Measurements from ENCODE around the gene ACVR1B. TPM values are rescaled to one million over a fixed set of nuclear protein-coding genes. Genes with fewer than 3 reads are reported as not detected.

The ACVR1B gene
- total and polyA plus RNA-seq, 2 experiments from 2014 or later, result 2.4 to 7.5 TPM

GRCh38 chr12:52023976-52024688, 72.6 kb downstream of the ACVR1B start:
- H2AFZ ChIP-seq, result peak overlapping the region; percentile 99
- peaks cover 22% of the 10 kb centered on the region for H3K4me1 Mint-ChIP-seq
- no peaks in the 10 kb centered on the region for H3K36me3 ChIP-seq (ENCODE audit: insufficient read depth)
- TF ChIP-seq, protein P1, sequence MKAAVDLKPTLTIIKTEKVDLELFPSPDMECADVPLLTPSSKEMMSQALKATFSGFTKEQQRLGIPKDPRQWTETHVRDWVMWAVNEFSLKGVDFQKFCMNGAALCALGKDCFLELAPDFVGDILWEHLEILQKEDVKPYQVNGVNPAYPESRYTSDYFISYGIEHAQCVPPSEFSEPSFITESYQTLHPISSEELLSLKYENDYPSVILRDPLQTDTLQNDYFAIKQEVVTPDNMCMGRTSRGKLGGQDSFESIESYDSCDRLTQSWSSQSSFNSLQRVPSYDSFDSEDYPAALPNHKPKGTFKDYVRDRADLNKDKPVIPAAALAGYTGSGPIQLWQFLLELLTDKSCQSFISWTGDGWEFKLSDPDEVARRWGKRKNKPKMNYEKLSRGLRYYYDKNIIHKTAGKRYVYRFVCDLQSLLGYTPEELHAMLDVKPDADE (IDR thresholded peaks at IDR 0.05), result no peak
- TF ChIP-seq REST (IDR thresholded peaks at IDR 0.05; ENCODE audit: unreplicated experiment), result no peak
- TF ChIP-seq JUNB (IDR thresholded peaks at IDR 0.05; ENCODE audit: unreplicated experiment), result no peak
- TF ChIP-seq, protein P2, sequence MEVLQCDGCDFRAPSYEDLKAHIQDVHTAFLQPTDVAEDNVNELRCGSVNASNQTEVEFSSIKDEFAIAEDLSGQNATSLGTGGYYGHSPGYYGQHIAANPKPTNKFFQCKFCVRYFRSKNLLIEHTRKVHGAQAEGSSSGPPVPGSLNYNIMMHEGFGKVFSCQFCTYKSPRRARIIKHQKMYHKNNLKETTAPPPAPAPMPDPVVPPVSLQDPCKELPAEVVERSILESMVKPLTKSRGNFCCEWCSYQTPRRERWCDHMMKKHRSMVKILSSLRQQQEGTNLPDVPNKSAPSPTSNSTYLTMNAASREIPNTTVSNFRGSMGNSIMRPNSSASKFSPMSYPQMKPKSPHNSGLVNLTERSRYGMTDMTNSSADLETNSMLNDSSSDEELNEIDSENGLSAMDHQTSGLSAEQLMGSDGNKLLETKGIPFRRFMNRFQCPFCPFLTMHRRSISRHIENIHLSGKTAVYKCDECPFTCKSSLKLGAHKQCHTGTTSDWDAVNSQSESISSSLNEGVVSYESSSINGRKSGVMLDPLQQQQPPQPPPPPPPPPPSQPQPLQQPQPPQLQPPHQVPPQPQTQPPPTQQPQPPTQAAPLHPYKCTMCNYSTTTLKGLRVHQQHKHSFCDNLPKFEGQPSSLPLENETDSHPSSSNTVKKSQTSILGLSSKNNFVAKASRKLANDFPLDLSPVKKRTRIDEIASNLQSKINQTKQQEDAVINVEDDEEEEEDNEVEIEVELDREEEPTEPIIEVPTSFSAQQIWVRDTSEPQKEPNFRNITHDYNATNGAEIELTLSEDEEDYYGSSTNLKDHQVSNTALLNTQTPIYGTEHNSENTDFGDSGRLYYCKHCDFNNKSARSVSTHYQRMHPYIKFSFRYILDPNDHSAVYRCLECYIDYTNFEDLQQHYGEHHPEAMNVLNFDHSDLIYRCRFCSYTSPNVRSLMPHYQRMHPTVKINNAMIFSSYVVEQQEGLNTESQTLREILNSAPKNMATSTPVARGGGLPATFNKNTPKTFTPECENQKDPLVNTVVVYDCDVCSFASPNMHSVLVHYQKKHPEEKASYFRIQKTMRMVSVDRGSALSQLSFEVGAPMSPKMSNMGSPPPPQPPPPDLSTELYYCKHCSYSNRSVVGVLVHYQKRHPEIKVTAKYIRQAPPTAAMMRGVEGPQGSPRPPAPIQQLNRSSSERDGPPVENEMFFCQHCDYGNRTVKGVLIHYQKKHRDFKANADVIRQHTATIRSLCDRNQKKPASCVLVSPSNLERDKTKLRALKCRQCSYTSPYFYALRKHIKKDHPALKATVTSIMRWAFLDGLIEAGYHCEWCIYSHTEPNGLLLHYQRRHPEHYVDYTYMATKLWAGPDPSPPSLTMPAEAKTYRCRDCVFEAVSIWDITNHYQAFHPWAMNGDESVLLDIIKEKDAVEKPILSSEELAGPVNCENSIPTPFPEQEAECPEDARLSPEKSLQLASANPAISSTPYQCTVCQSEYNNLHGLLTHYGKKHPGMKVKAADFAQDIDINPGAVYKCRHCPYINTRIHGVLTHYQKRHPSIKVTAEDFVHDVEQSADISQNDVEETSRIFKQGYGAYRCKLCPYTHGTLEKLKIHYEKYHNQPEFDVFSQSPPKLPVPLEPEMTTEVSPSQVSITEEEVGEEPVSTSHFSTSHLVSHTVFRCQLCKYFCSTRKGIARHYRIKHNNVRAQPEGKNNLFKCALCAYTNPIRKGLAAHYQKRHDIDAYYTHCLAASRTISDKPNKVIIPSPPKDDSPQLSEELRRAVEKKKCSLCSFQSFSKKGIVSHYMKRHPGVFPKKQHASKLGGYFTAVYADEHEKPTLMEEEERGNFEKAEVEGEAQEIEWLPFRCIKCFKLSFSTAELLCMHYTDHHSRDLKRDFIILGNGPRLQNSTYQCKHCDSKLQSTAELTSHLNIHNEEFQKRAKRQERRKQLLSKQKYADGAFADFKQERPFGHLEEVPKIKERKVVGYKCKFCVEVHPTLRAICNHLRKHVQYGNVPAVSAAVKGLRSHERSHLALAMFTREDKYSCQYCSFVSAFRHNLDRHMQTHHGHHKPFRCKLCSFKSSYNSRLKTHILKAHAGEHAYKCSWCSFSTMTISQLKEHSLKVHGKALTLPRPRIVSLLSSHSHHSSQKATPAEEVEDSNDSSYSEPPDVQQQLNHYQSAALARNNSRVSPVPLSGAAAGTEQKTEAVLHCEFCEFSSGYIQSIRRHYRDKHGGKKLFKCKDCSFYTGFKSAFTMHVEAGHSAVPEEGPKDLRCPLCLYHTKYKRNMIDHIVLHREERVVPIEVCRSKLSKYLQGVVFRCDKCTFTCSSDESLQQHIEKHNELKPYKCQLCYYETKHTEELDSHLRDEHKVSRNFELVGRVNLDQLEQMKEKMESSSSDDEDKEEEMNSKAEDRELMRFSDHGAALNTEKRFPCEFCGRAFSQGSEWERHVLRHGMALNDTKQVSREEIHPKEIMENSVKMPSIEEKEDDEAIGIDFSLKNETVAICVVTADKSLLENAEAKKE (CRISPR knock-in tag; IDR thresholded peaks at IDR 0.05), result no peak
- no peak for TF ChIP-seq EZH2phosphoT487 (IDR thresholded peaks at IDR 0.05; ENCODE audit: unreplicated experiment)
- TF ChIP-seq ZNF114 (CRISPR knock-in tag; IDR thresholded peaks at IDR 0.05), result no peak
- TF ChIP-seq ZNF331 (CRISPR knock-in tag; IDR thresholded peaks at IDR 0.05; ENCODE audit: low read depth), result no peak
- TF ChIP-seq STAT1 (IDR thresholded peaks at IDR 0.05; ENCODE audit: unreplicated experiment), result no peak
- TF ChIP-seq NANOG (IDR thresholded peaks at IDR 0.05; ENCODE audit: borderline replicate concordance), result no peak
- no peak for TF ChIP-seq POLR2AphosphoS5 (IDR thresholded peaks at IDR 0.05; ENCODE audit: low read depth)
- TF ChIP-seq EZH2 (IDR thresholded peaks at IDR 0.05; ENCODE audit: low read depth, unreplicated experiment), result no peak
- no peaks in the 10 kb centered on the region for H3K9me2 ChIP-seq (ENCODE audit: insufficient read depth)
- no peaks in the 10 kb centered on the region for H3K36me3 Mint-ChIP-seq (ENCODE audit: low read depth)
- H3K27ac ChIP-seq (ENCODE audit: low read depth), result no peak overlapping the region
- H3K27ac Mint-ChIP-seq, result no peak overlapping the region
- peaks cover 39% of the 10 kb centered on the region for H3K27me3 ChIP-seq (ENCODE audit: insufficient read depth)
- H3K27me3 Mint-ChIP-seq (ENCODE audit: insufficient read depth, low read depth, poor library complexity), result peaks cover 31% of the 10 kb centered on the region
- H3K4me3 Mint-ChIP-seq, result peak overlapping the region; percentile 67
- H3K9me3 Mint-ChIP-seq, result no peaks in the 10 kb centered on the region
- peak overlapping the region; percentile 88 for H3K4me2 ChIP-seq
- no peaks in the 10 kb centered on the region for H4K20me1 ChIP-seq (replicated peaks; ENCODE audit: insufficient read depth)
- DNase-seq (ENCODE audit: low spot score) (no peak), ATAC-seq (no peak)
- peaks cover 21% of the 10 kb centered on the region for H3K4me1 ChIP-seq (ENCODE audit: insufficient read depth)
- H3F3A ChIP-seq (replicated peaks; ENCODE audit: low read depth), result peaks cover 6% of the 10 kb centered on the region; the same call in 1 of the 2 replicates
- peak overlapping the region; percentile 73 for H3K4me3 ChIP-seq
- H3K79me2 ChIP-seq (replicated peaks; ENCODE audit: insufficient read depth), result no peaks in the 10 kb centered on the region

Measured in GM23338 (cell line).